Dedifferentiated amniotic fluid mesenchymal stem cell (primary cell): ENCODE data around the gene BPNT1.
"Not testable (repeated sequence)": the region's sequence is repeated elsewhere in the genome, so short reads cannot be mapped to it uniquely, and the experiment has no call there.

ENCODE experiments used
- DNase-seq: peaks from one replicate; pipeline ENCODE4 v3.0.0-alpha.2; 2016; ENCODE audit errors: extremely low spot score

The BPNT1 gene

GRCh38 chr1:220077887-220078286 is 11.7 kb downstream of the BPNT1 start:
- no peak for DNase-seq

GRCh38 chr1:220076861-220077762 is 12.5 kb downstream of the BPNT1 start:
- DNase-seq = no peak

- no peak for DNase-seq
These were observed 22.1 kb downstream of the BPNT1 start for GRCh38 chr1:220067269-220068204.

GRCh38 chr1:220062629-220063028 is 27.0 kb downstream of the BPNT1 start:
- no peak for DNase-seq

- no peak for DNase-seq
These were observed 28.7 kb downstream of the BPNT1 start for GRCh38 chr1:220060876-220061275.

GRCh38 chr1:220056374-220056773 is 33.2 kb downstream of the BPNT1 start:
- DNase-seq = no peak

- peak; percentile 96 for DNase-seq
These were observed 43.3 kb downstream of the BPNT1 start, which contains the start of gene EPRS1 for GRCh38 chr1:220046052-220046930. Gene EPRS1, minus strand, starts transcription at chr1:220046505. Its CDS starts 117 bp downstream, at chr1:220046388.

GRCh38 chr1:220045356-220046051 is 44.1 kb downstream of the BPNT1 start:
- DNase-seq = no peak

- DNase-seq = no peak
These were observed 44.8 kb downstream of the BPNT1 start for GRCh38 chr1:220044678-220045355.

- DNase-seq = no peak
These were observed 45.9 kb downstream of the BPNT1 start for GRCh38 chr1:220043646-220044045.

- no peak for DNase-seq
These were observed 49.5 kb downstream of the BPNT1 start for GRCh38 chr1:220040028-220040596.

GRCh38 chr1:220038640-220039039 is 50.9 kb downstream of the BPNT1 start:
- no peak for DNase-seq

- DNase-seq = not testable (repeated sequence)
These were observed 51.8 kb downstream of the BPNT1 start for GRCh38 chr1:220037810-220038209.

- DNase-seq = no peak
These were observed 56.7 kb downstream of the BPNT1 start for GRCh38 chr1:220032911-220033310.

GRCh38 chr1:220031287-220031686 is 58.3 kb downstream of the BPNT1 start:
- no peak for DNase-seq

- no peak for DNase-seq
These were observed 61.2 kb downstream of the BPNT1 start for GRCh38 chr1:220028346-220028895.

- no peak for DNase-seq
These were observed 70.5 kb downstream of the BPNT1 start for GRCh38 chr1:220019071-220019470.

- DNase-seq = no peak
These were observed 76.1 kb downstream of the BPNT1 start for GRCh38 chr1:220013497-220013896.

- DNase-seq = no peak
These were observed 77.3 kb downstream of the BPNT1 start for GRCh38 chr1:220012259-220012658.

GRCh38 chr1:220011620-220012019 is 78.0 kb downstream of the BPNT1 start:
- DNase-seq = no peak
